Measurements from ENCODE around the gene ZFAND2B. TPM values are rescaled to one million over a fixed set of nuclear protein-coding genes. Genes with fewer than 3 reads are reported as not detected.
A peak's percentile ranks its signal among the peaks of the same experiment; 100 is the strongest.

Gene ZFAND2B
- total RNA-seq, 2 donors from 2014 or later = 65.5 to 74.6 TPM

GRCh38 chr2:219250049-219250781 lies 43.6 kb downstream of the ZFAND2B start:
- Histone ChIP-seq H3K4me3 (no peak overlapping the region), H3K9ac (ENCODE audit: low read depth in 2 of 2, low read length in 2 of 2) (peak overlapping the region; percentile 60 to 99), H3K36me3 (no peaks in the 10 kb centered on the region), H3K27ac (peak overlapping the region; percentile 96), H3K4me1 (peaks cover 42% of the 10 kb centered on the region), H3K9me3 (no peaks in the 10 kb centered on the region), H3K27me3 (no peaks in the 10 kb centered on the region)
- TF ChIP-seq, protein P1, sequence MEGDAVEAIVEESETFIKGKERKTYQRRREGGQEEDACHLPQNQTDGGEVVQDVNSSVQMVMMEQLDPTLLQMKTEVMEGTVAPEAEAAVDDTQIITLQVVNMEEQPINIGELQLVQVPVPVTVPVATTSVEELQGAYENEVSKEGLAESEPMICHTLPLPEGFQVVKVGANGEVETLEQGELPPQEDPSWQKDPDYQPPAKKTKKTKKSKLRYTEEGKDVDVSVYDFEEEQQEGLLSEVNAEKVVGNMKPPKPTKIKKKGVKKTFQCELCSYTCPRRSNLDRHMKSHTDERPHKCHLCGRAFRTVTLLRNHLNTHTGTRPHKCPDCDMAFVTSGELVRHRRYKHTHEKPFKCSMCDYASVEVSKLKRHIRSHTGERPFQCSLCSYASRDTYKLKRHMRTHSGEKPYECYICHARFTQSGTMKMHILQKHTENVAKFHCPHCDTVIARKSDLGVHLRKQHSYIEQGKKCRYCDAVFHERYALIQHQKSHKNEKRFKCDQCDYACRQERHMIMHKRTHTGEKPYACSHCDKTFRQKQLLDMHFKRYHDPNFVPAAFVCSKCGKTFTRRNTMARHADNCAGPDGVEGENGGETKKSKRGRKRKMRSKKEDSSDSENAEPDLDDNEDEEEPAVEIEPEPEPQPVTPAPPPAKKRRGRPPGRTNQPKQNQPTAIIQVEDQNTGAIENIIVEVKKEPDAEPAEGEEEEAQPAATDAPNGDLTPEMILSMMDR (IDR thresholded peaks at IDR 0.05) = no peak
- DNase-seq = peak; percentile 24
- intact Hi-C loops (cut with DNase I) = no loop called here

- Histone ChIP-seq H3K27me3 (no peaks in the 10 kb centered on the region), H3K27ac (peak overlapping the region; percentile 81), H3K9me3 (no peaks in the 10 kb centered on the region), H3K4me3 (peak overlapping the region; percentile 89), H3K9ac (ENCODE audit: low read depth in 2 of 2, low read length in 2 of 2) (peak overlapping the region in 1 of 2 donors; percentile 94), H3K4me1 (peaks cover 35% of the 10 kb centered on the region), H3K36me3 (no peaks in the 10 kb centered on the region)
- intact Hi-C loops (cut with DNase I) = no loop called here
- no peak for DNase-seq
- TF ChIP-seq, protein P1 (IDR thresholded peaks at IDR 0.05) = no peak
Observed at GRCh38 chr2:219251656-219252055, 45.1 kb downstream of the ZFAND2B start.

DNA sequence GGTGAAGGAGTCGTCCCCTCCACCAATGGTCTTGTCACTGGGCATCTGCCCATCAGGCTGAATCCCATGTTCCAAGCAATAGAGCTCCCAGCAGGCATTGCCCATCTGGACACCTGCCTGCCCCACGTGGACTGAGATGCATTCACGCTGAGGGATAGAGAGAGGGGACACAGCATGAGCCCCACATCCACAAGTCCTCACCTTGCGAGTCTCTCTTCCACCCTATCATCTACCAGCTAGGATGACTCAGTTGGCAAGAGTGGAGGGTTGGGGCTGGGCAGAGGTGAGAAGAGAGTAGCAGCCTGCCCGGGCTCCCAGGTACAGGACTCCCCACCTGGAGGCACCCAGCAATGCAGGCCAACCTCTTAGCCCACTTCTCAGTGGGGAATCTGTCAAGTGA lies 45.5 kb downstream of the ZFAND2B start:
- H3K27ac ChIP-seq = peak overlapping the region; percentile 81

DNA sequence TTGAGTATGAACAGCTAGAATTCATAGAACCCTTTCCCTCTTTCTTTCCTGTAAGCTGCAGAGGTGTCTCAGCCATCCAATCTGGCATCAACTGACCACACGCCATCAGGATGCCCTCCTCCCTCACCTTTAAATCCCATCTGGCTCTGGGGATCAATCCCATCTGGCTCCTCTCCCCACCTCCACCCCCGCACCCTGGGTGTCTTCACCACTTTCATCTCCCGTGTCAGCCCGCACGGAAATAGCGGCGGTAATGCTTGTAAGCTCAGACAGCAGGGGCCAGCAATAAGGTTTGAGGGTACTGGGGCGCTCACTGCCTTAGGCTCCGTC lies 46.0 kb downstream of the ZFAND2B start:
- DNase-seq = peak; percentile 47
- peaks cover 28% of the 10 kb centered on the region for H3K4me1 ChIP-seq
- H3K9me3 ChIP-seq = no peaks in the 10 kb centered on the region
- peak overlapping the region; percentile 89 for H3K4me3 ChIP-seq
- TF ChIP-seq, protein P1 (IDR thresholded peaks at IDR 0.05) = no peak
- intact Hi-C loops (cut with DNase I) = no loop called here
- peak overlapping the region; percentile 81 for H3K27ac ChIP-seq
- H3K27me3 ChIP-seq = no peaks in the 10 kb centered on the region
- no peaks in the 10 kb centered on the region for H3K36me3 ChIP-seq
- peak overlapping the region in 1 of 2 donors; percentile 94 for H3K9ac ChIP-seq (ENCODE audit: low read depth in 2 of 2, low read length in 2 of 2)

More for the DNA sequence above, 45.5 kb downstream of the ZFAND2B start:
- TF ChIP-seq, protein P1 (IDR thresholded peaks at IDR 0.05) = no peak
- H3K36me3 ChIP-seq = no peaks in the 10 kb centered on the region
- H3K9me3 ChIP-seq = no peaks in the 10 kb centered on the region
- no peaks in the 10 kb centered on the region for H3K27me3 ChIP-seq
- H3K9ac ChIP-seq (ENCODE audit: low read depth in 2 of 2, low read length in 2 of 2) = peak overlapping the region in 1 of 2 donors; percentile 94
- DNase-seq = peak; percentile 43
- H3K4me1 ChIP-seq = peaks cover 32% of the 10 kb centered on the region
- H3K4me3 ChIP-seq = peak overlapping the region; percentile 89
- intact Hi-C loops (cut with DNase I) = no loop called here

- DNase-seq = peak; percentile 63
- intact Hi-C loops (cut with DNase I) = no loop called here
- H3K36me3 ChIP-seq = no peaks in the 10 kb centered on the region
- peak within 1 kb of the TSS; percentile 89 for H3K4me3 ChIP-seq
- H3K27me3 ChIP-seq = no peaks in the 10 kb centered on the region
- H3K27ac ChIP-seq = peak within 1 kb of the TSS; percentile 81
- H3K9ac ChIP-seq (ENCODE audit: low read depth in 2 of 2, low read length in 2 of 2) = peak within 1 kb of the TSS; percentile 83 to 94
- TF ChIP-seq, protein P1 (IDR thresholded peaks at IDR 0.05) = no peak
- no peaks in the 10 kb centered on the region for H3K9me3 ChIP-seq
- H3K4me1 ChIP-seq = peaks cover 26% of the 10 kb centered on the region
Observed at GRCh38 chr2:219252900-219253752, 46.5 kb downstream of the ZFAND2B start, which contains the start of gene TUBA4B. Gene TUBA4B, plus strand, starts transcription at chr2:219253243. Its CDS starts 165 bp downstream, at chr2:219253408.
